Effector memory CD4-positive, alpha-beta T cell (primary cell): ENCODE results near the gene NUP214.

ENCODE experiments used
- DNase-seq, 3 donors: peaks; one replicate each; pipeline ENCODE4 v3.0.0-alpha.2; 2020
- H3K27ac ChIP-seq: 2 replicates; pipeline ENCODE4 v1.7.0; 2013; ENCODE audit warnings: mild to moderate bottlenecking, low read length, moderate library complexity; ENCODE audit not compliant: insufficient read depth, poor library complexity, severe bottlenecking
- H3K27me3 ChIP-seq: replicated peaks from 2 replicates; pipeline ENCODE4 v1.7.0; 2013; ENCODE audit warnings: mild to moderate bottlenecking, low read length; ENCODE audit not compliant: insufficient read depth, control insufficient read depth, poor library complexity, severe bottlenecking
- H3K36me3 ChIP-seq: 2 replicates; pipeline ENCODE4 v1.7.0; 2013; ENCODE audit warnings: mild to moderate bottlenecking, low read length, moderate library complexity; ENCODE audit not compliant: control insufficient read depth, insufficient read depth
- H3K4me1 ChIP-seq: 2 replicates; pipeline ENCODE4 v1.7.0; 2013; ENCODE audit warnings: low read length, mild to moderate bottlenecking; ENCODE audit not compliant: control insufficient read depth, insufficient read depth, poor library complexity, severe bottlenecking
- H3K4me3 ChIP-seq: 2 replicates; pipeline ENCODE4 v1.7.0; 2013; ENCODE audit warnings: low read length, low read depth, mild to moderate bottlenecking; ENCODE audit not compliant: insufficient read depth, poor library complexity, severe bottlenecking
- H3K9me3 ChIP-seq: 2 replicates; pipeline ENCODE4 v1.7.0; 2013; ENCODE audit warnings: mild to moderate bottlenecking, low read length, moderate library complexity; ENCODE audit not compliant: control insufficient read depth

The NUP214 gene

GRCh38 chr9:131138676-131139075, 13.3 kb downstream of the NUP214 start:
- Histone ChIP-seq H3K27me3 (no peaks in the 10 kb centered on the region), H3K27ac (no peak overlapping the region), H3K9me3 (no peaks in the 10 kb centered on the region), H3K4me3 (no peak overlapping the region), H3K4me1 (no peaks in the 10 kb centered on the region), H3K36me3 (peaks cover 85% of the 10 kb centered on the region)
- no peak for DNase-seq

GRCh38 chr9:131140112-131140511, 14.7 kb downstream of the NUP214 start:
- DNase-seq: no peak
- no peaks in the 10 kb centered on the region for H3K27me3 ChIP-seq
- H3K4me1 ChIP-seq: no peaks in the 10 kb centered on the region
- H3K27ac ChIP-seq: no peak overlapping the region
- no peak overlapping the region for H3K4me3 ChIP-seq
- no peaks in the 10 kb centered on the region for H3K9me3 ChIP-seq
- H3K36me3 ChIP-seq: peaks cover 85% of the 10 kb centered on the region

DNA sequence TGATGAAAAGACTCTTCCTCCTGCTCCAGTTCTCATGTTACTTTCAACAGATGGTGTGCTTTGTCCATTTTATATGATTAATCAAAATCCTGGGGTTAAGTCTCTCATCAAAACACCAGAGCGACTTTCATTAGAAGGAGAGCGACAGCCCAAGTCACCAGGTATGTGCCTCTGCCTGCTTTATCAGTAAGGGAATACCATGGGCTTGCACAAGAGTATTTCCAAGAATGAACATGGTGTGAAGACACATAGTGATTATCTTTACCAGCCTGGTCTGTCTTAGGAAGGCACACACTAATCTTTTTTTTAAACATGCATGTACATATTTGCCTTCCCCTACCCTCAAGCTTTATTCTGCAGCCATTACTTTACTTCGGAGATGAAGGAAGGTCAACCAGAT, 15.2 kb downstream of the NUP214 start:
- H3K36me3 ChIP-seq: peaks cover 85% of the 10 kb centered on the region
- H3K27me3 ChIP-seq: no peaks in the 10 kb centered on the region
- no peak overlapping the region for H3K27ac ChIP-seq
- H3K4me3 ChIP-seq: no peak overlapping the region
- no peak for DNase-seq
- no peaks in the 10 kb centered on the region for H3K9me3 ChIP-seq
- H3K4me1 ChIP-seq: no peaks in the 10 kb centered on the region

- H3K9me3 ChIP-seq: no peaks in the 10 kb centered on the region
- H3K27ac ChIP-seq: no peak overlapping the region
- DNase-seq: no peak
- H3K4me1 ChIP-seq: no peaks in the 10 kb centered on the region
- no peak overlapping the region for H3K4me3 ChIP-seq
- H3K27me3 ChIP-seq: no peaks in the 10 kb centered on the region
- H3K36me3 ChIP-seq: peaks cover 84% of the 10 kb centered on the region
Measured at GRCh38 chr9:131142160-131142559, 16.8 kb downstream of the NUP214 start.

DNA sequence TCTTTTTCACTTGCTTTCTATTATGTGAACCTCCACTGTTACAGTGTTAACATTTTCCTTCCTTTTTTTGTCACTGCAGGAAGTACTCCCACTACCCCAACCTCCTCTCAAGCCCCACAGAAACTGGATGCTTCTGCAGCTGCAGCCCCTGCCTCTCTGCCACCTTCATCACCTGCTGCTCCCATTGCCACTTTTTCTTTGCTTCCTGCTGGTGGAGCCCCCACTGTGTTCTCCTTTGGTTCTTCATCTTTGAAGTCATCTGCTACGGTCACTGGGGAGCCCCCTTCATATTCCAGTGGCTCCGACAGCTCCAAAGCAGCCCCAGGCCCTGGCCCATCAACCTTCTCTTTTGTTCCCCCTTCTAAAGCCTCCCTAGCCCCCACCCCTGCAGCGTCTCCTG, 18.8 kb downstream of the NUP214 start:
- DNase-seq: no peak
- Histone ChIP-seq H3K9me3 (no peaks in the 10 kb centered on the region), H3K4me1 (no peaks in the 10 kb centered on the region), H3K27ac (no peak overlapping the region), H3K4me3 (no peak overlapping the region), H3K27me3 (no peaks in the 10 kb centered on the region), H3K36me3 (peaks cover 87% of the 10 kb centered on the region)

DNA sequence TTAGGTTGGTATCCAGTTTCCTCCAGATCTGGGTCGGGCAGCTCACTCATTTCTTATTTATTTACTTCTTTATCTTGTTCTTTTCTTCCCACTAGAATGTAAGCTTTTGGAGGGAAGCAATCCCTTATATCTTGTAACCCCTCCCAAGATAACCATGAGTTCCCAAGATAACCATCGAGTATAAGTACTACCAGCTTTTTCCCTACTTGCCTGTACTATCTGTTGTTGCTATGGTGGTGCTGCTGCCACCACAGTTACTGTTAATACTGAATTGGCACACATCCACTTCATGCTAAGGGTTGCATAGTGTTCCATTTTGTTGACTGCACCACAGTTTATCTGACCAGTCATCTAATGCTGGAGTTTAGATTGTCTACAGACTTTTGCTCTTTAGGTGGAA, 19.9 kb downstream of the NUP214 start:
- Histone ChIP-seq H3K36me3 (peaks cover 86% of the 10 kb centered on the region), H3K4me1 (no peaks in the 10 kb centered on the region), H3K4me3 (no peak overlapping the region), H3K9me3 (no peaks in the 10 kb centered on the region), H3K27me3 (no peaks in the 10 kb centered on the region), H3K27ac (no peak overlapping the region)
- DNase-seq: no peak

DNA sequence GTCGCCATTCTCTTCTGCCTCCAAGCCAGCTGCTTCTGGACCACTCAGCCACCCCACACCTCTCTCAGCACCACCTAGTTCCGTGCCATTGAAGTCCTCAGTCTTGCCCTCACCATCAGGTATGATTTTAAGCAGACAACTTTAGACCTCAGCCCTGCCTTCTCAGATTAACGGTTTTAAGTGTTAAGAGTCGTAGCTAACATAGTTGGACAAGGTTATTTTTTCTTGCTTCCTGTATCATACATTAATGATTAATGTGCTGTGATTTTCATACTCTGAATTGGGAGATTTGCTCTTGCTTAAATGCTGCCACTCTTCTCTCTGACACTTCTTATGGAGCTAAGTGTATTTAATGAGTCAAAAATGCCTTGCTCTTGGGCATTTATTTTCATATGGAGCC, 20.8 kb downstream of the NUP214 start:
- H3K36me3 ChIP-seq: peaks cover 86% of the 10 kb centered on the region

DNA sequence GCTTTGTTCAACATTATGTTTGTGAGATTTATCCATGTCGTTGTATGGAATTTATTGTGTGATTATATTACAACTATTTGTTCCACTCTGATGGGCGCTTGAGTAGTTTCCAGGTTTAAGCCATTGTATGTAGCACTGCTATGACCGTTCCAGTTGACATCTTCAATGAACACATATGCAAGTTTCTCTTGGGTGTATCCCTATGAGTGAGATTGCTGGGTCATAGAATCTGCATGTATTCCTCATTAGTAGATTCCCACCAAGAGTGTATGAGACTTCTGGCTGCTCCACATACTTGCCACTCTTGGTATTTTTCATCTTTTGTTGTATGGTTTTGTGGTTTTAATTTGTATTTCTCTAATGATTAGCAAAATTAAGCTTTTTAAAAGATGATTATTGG, 22.9 kb downstream of the NUP214 start:
- no peak for DNase-seq
- Histone ChIP-seq H3K9me3 (no peaks in the 10 kb centered on the region), H3K4me3 (no peak overlapping the region), H3K36me3 (peaks cover 91% of the 10 kb centered on the region), H3K4me1 (no peaks in the 10 kb centered on the region), H3K27me3 (no peaks in the 10 kb centered on the region), H3K27ac (no peak overlapping the region)

More for the DNA sequence above, 20.8 kb downstream of the NUP214 start:
- Histone ChIP-seq H3K27me3 (no peaks in the 10 kb centered on the region), H3K4me3 (no peak overlapping the region), H3K27ac (no peak overlapping the region), H3K4me1 (no peaks in the 10 kb centered on the region), H3K9me3 (no peaks in the 10 kb centered on the region)
- no peak for DNase-seq

- Histone ChIP-seq H3K36me3 (peaks cover 94% of the 10 kb centered on the region), H3K27ac (no peak overlapping the region), H3K4me1 (no peaks in the 10 kb centered on the region), H3K4me3 (no peak overlapping the region), H3K9me3 (no peaks in the 10 kb centered on the region), H3K27me3 (no peaks in the 10 kb centered on the region)
- DNase-seq: no peak
Measured at GRCh38 chr9:131148966-131149687, 23.7 kb downstream of the NUP214 start.

DNA sequence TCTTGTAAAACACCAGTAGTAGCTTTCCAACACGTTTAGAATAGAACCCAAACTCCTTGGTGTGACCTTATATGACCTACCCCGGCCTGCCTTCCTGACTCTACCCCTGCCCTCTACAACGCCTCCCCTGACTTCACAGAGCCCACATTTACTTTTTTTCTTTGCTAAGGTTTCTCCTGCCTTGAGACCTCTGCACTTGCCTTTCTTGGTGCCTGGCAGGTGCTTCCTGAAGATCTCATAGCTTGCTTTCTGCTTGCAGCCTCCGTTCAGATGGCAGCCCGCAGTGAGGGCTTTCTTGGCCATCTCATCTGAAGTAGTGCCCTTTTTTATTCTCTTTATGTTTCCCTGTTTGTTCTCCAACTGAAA, 24.3 kb downstream of the NUP214 start:
- DNase-seq: no peak
- Histone ChIP-seq H3K4me1 (no peaks in the 10 kb centered on the region), H3K36me3 (peaks cover 88% of the 10 kb centered on the region), H3K27me3 (no peaks in the 10 kb centered on the region), H3K4me3 (no peak overlapping the region), H3K27ac (no peak overlapping the region), H3K9me3 (no peaks in the 10 kb centered on the region)
